ENCODE measurements around the gene NUDT16L1.

Gene NUDT16L1

GRCh38 chr16:4663777-4664465 is 29.4 kb upstream of the NUDT16L1 start:
- in situ Hi-C loops (cut with MboI; ENCODE audit: low sequenced_read_pairs) = no loop called here

DNA sequence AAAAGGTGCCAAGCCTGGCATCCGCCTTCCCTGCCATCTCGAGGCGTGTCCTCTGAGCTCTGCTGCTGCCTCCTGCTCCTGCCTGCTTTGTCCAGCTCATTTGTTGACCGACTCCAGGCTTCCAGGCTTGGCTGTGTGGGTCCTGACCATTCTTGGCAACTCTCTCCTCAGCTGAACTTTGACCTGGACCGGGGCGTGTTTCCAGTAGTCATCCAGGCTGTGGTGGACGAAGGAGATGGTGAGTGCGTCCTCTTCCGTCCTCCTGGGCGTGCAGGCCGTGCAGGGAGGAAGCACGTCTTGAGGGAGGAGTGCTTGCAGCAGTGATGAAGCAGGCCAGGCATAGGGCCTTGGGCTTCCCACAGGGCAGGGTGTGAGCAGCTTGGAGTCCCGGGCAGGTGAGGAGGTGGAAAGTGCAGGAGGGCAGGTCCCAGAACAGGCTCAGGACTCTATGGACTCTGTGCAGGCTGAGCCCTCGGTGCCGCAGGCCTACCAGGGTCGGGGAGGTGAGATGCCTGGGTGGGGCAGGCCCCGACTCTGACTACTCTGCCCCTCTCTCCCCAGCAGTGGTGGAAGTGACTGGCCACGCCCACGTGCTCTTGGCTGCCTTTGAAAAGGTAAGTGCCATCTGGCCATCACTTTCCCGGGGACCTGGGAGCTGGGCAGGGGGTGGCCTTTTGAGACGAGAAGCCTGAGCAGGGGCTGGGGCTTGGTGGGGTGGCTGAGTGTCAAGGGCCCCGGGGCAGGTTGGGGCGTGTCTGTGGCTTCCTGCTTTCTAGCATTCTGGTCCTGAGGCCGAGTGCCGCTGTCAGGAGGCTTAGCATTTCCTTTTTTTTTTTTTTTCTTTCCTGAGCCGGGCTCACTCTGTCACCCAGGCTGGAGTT is 28.6 kb upstream of the NUDT16L1 start:
- in situ Hi-C loops (cut with MboI; ENCODE audit: low sequenced_read_pairs) = no loop called here

GRCh38 chr16:4666537-4667202 is 26.7 kb upstream of the NUDT16L1 start:
- in situ Hi-C loops (cut with MboI; ENCODE audit: low sequenced_read_pairs) = no loop called here

DNA sequence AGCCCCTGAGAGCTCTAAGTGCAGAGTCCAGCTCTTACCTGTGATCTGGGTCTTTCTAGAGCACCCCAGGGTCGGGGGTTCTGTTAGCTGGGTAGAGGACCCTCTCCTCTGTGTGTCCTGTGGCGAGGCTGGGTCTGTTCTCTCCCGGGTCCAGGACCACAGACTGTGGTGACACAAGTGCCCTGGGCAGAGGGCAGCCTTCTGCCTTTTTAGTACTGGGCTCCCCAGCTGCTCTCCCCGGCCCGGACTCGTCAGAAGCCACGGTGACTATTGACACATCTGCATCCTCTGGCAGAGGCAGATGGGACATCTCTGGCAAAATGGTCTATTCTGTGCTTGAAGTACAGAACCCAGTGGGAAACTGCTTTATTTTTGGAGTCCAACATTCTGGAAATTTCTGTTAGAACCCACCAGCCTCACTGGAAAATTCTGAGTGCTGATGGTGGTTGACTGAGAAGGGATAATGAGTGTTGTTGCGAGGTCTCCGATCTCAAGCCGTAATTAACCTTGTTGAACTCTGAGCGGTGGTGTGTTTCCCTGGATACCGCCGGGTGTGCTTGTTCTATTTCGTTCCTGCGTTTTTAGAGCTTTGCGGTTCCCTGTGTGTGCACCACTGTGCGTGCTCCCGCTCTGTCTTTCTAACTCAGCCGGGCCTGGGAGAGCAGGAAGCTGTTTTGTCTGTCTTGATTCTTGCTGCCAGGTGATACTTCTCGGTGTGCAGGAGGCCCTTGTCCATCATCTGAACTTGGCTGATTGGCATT is 26.0 kb upstream of the NUDT16L1 start:
- in situ Hi-C loops (cut with MboI; ENCODE audit: low sequenced_read_pairs) = no loop called here

DNA sequence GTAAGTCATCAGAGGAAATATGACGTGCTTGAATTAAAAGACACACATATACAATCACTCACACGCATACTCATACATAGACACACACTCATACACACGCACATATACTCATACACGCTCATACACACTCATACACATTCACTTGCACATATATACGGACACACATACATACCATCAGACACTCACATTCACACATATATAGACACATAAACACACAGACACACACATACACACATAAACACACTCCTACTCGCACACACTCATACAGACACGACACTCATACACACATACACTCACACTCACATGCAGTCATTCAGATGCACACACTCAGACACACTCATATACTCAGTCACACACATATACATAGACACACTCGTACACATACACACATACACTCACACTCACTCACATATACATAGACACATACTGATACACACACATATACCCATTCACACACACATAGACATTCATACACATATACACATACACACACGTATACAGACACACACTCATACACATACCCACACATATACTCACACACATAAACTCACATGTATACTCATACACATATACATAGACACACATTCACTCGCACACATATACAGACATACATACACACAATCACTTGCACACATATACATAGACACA is 24.9 kb upstream of the NUDT16L1 start:
- in situ Hi-C loops (cut with MboI; ENCODE audit: low sequenced_read_pairs) = no loop called here

DNA sequence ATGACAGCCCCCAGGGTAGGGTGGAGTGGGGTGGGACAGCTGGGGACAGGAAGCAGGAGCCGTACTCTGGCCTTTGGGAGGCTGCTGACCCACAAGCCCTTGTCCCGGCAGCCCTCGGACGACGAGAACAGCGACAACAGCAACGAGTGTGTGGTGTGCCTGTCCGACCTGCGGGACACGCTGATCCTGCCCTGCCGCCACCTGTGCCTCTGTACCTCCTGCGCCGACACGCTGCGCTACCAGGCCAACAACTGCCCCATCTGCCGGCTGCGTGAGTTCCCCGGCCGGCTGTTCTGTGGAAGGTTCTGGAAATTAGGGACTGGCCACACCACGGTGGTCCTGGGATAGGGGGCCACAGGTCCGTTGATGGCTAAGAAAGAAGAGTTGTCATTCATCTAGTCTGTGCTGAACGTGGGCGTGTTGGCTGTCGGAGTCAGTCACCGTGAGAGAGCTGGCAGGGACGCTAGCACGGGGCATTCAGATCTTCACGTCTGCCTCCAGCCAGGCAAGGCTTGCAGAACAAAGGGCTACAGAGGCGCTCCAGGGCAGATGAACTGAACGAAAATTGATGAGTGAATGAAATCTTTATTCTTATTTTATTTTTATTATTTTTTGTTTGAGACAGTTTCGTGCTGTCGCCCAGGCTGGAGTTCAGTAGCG is 19.8 kb upstream of the NUDT16L1 start:
- in situ Hi-C loops (cut with MboI; ENCODE audit: low sequenced_read_pairs) = no loop called here

GRCh38 chr16:4674926-4675530 is 18.3 kb upstream of the NUDT16L1 start:
- in situ Hi-C loops (cut with MboI; ENCODE audit: low sequenced_read_pairs) = no loop called here

GRCh38 chr16:4675864-4676786 is 17.2 kb upstream of the NUDT16L1 start:
- in situ Hi-C loops (cut with MboI; ENCODE audit: low sequenced_read_pairs) = no loop called here

DNA sequence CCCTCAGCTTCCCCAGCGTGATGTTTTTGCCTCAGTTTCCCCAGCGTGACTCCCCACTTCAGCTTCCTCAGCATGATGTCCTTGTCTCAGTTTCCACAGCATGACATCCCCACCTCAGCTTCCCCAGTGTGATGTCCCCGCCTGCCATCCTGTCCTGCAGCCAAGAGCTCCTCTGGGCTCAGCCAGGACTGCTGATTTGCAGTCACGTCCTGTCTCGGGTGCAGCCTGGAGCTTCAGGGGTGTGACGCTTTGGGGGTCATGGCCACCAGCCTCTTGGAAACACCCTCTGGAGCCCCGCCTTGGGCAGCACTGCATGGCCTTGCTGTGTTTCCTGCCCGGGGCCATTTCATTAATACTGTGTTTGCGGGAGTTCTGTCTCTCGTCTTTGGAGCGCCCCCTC is 16.5 kb upstream of the NUDT16L1 start:
- in situ Hi-C loops (cut with MboI; ENCODE audit: low sequenced_read_pairs) = no loop called here

DNA sequence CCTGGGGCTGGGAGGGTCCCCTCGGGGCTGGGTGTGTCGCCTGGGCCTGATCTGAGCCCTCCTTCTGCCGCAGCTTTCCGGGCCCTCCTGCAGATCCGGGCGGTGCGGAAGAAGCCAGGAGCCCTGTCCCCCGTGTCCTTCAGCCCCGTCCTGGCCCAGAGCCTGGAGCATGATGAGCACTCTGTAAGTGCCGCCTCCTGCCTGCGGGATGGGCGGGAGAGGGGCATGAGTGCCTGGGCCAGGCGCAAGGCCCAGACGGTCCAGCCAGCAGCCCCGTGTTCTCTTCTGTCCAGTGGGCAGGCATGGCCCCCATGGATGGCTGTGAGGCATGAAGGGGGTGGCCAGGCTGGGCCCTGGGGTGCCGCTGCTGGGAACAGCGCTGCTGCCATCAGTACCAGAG is 16.0 kb upstream of the NUDT16L1 start:
- in situ Hi-C loops (cut with MboI; ENCODE audit: low sequenced_read_pairs) = no loop called here

GRCh38 chr16:4677994-4678393 is 15.4 kb upstream of the NUDT16L1 start:
- in situ Hi-C loops (cut with MboI; ENCODE audit: low sequenced_read_pairs) = no loop called here

DNA sequence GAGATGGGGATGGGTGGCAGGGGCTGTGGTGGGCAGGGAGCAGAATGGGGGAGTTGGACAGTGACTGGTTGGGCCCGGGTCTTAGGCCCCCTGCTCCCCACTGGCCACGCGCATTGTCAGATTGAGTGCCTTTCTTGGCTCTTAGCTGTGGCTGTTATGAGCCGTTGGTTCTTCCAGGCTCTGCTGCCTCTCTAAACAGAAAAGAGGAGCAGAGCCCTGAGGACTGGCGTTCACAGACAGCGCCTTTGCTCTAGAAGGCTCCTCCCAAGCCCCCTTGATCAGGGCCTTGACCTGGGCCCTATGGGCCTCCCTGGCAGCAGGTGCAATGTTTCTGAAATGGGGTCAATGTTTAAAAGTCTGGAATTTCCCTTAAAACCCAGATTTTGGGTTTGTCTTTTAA is 14.8 kb upstream of the NUDT16L1 start:
- in situ Hi-C loops (cut with MboI; ENCODE audit: low sequenced_read_pairs) = no loop called here

GRCh38 chr16:4679156-4679849 is 14.1 kb upstream of the NUDT16L1 start:
- in situ Hi-C loops (cut with MboI; ENCODE audit: low sequenced_read_pairs) = no loop called here

DNA sequence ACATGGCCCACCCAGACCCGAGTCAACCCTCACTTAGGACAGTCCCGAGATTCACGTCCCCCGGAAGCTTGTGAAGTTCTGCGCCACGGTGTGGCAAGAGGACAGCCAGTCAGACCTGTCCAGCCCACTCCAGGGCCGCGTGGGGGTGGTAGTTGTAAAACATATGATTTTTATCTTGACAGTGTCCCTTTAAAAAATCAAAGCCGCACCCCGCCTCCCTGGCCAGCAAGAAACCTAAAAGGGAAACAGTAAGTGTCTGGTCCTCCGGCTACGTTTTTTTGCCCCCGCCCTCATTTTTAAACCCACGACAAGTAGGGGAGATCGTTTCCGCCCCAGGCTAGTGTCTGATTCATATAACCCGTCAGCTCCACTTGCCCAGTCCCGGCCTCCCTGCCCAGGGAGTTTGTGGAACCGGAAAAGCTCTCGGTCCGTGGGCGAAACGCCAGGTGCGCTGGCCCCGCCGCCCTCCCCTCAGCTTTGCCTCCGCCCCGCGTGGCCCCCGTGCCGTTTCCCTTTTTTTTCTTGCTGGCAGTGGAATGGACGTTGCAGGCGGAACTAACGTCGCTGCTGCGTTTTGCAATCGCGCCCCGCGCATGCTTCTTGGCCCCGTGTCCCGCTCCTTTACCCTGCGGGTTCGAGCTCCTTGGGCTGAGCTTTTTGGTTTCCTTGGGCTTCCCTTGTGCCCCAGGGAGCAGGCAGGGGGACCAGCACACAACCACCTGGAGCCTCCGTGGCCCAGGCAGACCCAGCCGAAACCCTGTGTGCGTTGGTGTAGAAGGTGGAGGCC is 13.3 kb upstream of the NUDT16L1 start:
- in situ Hi-C loops (cut with MboI; ENCODE audit: low sequenced_read_pairs) = no loop called here

DNA sequence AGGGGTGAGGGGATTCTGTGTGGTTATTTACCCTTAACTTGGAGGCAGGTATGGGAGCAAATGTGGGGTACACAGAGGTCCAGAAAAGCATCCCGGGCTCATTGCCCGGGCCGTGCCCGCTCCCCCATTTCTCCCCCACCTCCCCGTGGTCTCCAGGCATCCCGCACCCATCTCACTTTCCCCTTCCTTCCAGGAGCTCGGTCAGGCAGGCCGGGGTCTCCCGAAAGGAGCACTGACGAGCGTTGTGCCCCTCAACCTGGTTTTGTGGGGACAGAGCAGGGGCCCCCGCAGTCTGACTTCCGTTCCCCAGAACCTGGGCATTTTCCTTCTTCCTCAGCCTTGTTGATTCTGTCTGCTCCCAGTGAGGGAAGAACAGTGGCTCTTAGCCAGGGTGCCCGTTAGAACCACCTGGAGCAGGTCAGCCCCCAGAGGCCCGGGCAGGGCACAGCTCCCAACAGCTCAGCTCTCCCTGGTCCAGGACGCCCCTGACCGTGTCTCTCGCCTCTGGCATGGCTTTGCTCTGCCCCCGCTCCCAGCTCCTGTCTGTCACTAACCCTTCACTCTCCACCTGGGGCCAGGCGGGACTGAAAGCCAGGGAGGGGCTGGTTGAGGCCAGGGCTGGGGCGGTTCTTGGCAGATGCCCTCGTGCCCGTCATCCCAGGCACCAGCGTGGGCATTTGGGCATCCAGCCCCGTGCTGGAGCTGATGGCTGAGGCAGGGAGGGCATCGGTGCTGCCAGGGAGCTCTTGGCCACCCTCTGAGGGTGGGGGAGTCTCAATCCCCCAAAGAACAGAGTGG is 12.5 kb upstream of the NUDT16L1 start:
- in situ Hi-C loops (cut with MboI; ENCODE audit: low sequenced_read_pairs) = no loop called here

DNA sequence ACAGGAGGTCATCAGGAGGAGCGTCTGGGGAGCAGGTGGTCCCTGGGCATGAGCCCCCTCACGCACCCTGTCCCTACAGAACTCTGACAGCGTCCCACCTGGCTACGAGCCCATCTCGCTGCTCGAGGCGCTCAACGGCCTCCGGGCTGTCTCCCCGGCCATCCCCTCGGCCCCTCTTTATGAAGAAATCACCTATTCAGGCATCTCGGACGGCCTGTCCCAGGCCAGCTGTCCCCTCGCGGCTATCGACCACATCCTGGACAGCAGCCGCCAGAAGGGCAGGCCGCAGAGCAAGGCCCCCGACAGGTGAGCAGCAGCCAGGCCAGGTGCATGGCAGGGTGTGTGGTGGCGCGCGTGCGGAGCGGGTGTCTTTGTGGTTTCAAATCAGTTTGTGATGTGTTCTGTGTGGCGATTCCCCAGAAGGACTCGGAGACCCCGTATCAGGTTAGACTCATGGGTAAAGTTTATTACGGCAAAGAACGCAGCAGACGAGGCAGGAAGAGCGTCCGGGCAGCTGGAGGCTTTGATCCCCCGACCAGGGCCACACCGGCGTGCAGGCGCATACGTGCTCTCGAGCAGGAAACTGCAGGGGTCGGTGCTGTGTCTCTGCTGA is 11.8 kb upstream of the NUDT16L1 start:
- in situ Hi-C loops (cut with MboI; ENCODE audit: low sequenced_read_pairs) = no loop called here
